Activated T-helper 1 cell treated with anti-CD3 and anti-CD28 coated beads, Interleukin-12 subunit alpha, Interleukin-12 subunit beta, Interleukin-2, Interleukin-4 antibody, amounts not matched to agents 30 ng/mL and 10 ng/mL and 1 ng/mL, durations not matched to agents 14 hours and 24 hours and 36 hours (primary cell): ENCODE results near the gene GPR78. TPM values are rescaled to one million over a fixed set of nuclear protein-coding genes. Genes with fewer than 3 reads are reported as not detected.

Experiments
- DNase-seq: peaks from one replicate; pipeline ENCODE4 v3.0.0; 2021; ENCODE audit warnings: low spot score
- H3K27ac Mint-ChIP-seq: one replicate; pipeline ENCODE4 v1.8.0; 2021; ENCODE audit warnings: mild to moderate bottlenecking, mixed read lengths
- H3K27me3 Mint-ChIP-seq: one replicate; pipeline ENCODE4 v1.8.0; 2022; ENCODE audit warnings: mild to moderate bottlenecking, moderate library complexity, mixed read lengths; ENCODE audit not compliant: insufficient read depth
- H3K36me3 Mint-ChIP-seq: one replicate; pipeline ENCODE4 v1.8.0; 2021; ENCODE audit warnings: low read depth, mixed read lengths
- H3K4me1 Mint-ChIP-seq: one replicate; pipeline ENCODE4 v1.8.0; 2021; ENCODE audit warnings: low read depth, mixed read lengths
- H3K4me3 Mint-ChIP-seq: one replicate; pipeline ENCODE4 v1.8.0; 2021; ENCODE audit warnings: mild to moderate bottlenecking, moderate library complexity, mixed read lengths
- H3K9me3 Mint-ChIP-seq: one replicate; pipeline ENCODE4 v1.8.0; 2021; ENCODE audit warnings: mixed read lengths
- intact Hi-C: fragments of 100-400 bp; cut with micrococcal nuclease; formaldehyde crosslinking; loops from one replicate; pipeline ENCODE4 v1.15.1; 2024
- total RNA-seq: library from RNA; stranded (reverse); gene quantifications from 2 replicates; pipeline ENCODE4 v1.2.3, GENCODE V29; 2022

The GPR78 gene
- total RNA-seq, 1 donor from 2014 or later: not detected

DNA sequence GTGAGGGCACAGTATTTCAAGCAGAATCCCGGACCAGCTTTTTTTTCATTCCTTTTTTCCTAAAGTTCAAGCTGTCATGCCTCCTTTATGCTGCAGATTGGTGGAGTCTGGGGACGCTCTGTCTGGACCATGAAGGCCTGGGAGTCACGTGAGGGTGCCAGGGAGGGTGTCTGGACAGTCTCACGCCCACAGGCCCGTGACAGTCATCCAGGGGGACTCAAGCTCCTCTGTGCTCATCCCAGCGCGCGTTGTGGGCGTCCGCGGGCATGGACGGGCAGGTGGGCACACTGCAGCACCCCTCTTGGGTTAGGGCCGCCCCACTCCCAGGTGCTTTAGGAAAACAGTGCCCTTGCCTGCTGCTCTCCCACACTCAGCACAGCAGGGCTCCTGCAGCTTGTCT, 17.1 kb downstream of the GPR78 start:
- Mint-ChIP-seq H3K4me1 (no peaks in the 10 kb centered on the region), H3K27me3 (peaks cover 4% of the 10 kb centered on the region), H3K4me3 (no peak overlapping the region), H3K9me3 (no peaks in the 10 kb centered on the region), H3K36me3 (no peaks in the 10 kb centered on the region), H3K27ac (no peak overlapping the region)
- DNase-seq: no peak
- intact Hi-C loops: no loop called here

- Mint-ChIP-seq H3K27ac (no peak overlapping the region), H3K4me3 (no peak overlapping the region), H3K36me3 (no peaks in the 10 kb centered on the region), H3K4me1 (no peaks in the 10 kb centered on the region), H3K27me3 (peaks cover 4% of the 10 kb centered on the region), H3K9me3 (no peaks in the 10 kb centered on the region)
- DNase-seq: no peak
- intact Hi-C loops: no loop called here
These were observed 17.6 kb downstream of the GPR78 start for GRCh38 chr4:8597791-8598190.

GRCh38 chr4:8598391-8599090, 18.3 kb downstream of the GPR78 start:
- intact Hi-C loops: no loop called here
- Mint-ChIP-seq H3K27me3 (peaks cover 4% of the 10 kb centered on the region), H3K4me3 (no peak overlapping the region), H3K27ac (no peak overlapping the region), H3K9me3 (no peaks in the 10 kb centered on the region), H3K36me3 (no peaks in the 10 kb centered on the region), H3K4me1 (no peaks in the 10 kb centered on the region)
- DNase-seq: no peak

DNA sequence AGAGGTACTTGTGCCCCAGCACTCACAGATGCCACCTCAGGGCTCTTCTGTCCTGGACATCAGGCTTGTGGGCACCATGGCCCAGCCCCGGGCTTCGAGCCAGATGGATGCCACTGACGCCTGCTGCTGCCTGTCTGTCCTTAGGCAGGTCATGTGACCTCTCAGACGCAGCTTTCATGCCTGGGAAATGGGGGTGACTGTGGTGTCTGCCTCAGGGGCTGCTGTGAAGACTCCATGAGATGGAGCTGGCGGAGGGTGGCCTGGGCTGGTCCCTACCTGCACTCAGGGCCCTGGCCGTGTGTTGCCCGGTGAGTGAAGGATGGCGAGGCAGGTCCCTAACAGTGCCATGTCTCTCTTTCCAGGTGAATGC, 18.9 kb downstream of the GPR78 start:
- Mint-ChIP-seq H3K9me3 (no peaks in the 10 kb centered on the region), H3K27ac (no peak overlapping the region), H3K4me1 (no peaks in the 10 kb centered on the region), H3K27me3 (peaks cover 4% of the 10 kb centered on the region), H3K36me3 (no peaks in the 10 kb centered on the region), H3K4me3 (no peak overlapping the region)
- no peak for DNase-seq
- intact Hi-C loops: no loop called here

DNA sequence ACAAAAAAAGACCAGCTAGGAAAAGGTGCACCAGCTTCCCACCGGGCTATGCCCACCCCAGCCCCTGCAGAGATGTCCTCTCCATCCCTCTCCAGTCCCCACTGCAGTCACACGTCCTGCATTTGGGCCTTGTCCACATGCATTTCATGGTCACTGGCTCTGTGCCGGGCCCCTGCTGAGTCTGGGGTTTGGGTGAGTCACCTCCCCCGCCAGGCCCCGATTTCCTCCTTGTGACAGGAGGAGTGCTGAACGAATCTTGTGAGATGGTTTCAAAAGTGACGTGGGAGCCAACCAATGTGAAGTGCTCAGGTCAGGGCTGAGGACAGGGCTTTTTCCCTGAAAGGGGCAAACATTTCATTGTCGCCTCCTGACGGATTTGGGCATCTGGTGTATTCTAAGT, 19.5 kb downstream of the GPR78 start:
- Mint-ChIP-seq H3K27me3 (no peaks in the 10 kb centered on the region), H3K4me3 (no peak overlapping the region), H3K9me3 (no peaks in the 10 kb centered on the region), H3K4me1 (no peaks in the 10 kb centered on the region), H3K27ac (no peak overlapping the region), H3K36me3 (no peaks in the 10 kb centered on the region)
- intact Hi-C loops: no loop called here
- DNase-seq: no peak

GRCh38 chr4:8600266-8600665, 20.1 kb downstream of the GPR78 start:
- Mint-ChIP-seq H3K9me3 (no peaks in the 10 kb centered on the region), H3K4me1 (no peaks in the 10 kb centered on the region), H3K27ac (no peak overlapping the region), H3K4me3 (no peak overlapping the region), H3K36me3 (no peaks in the 10 kb centered on the region), H3K27me3 (no peaks in the 10 kb centered on the region)
- intact Hi-C loops: no loop called here
- no peak for DNase-seq

GRCh38 chr4:8600686-8601085, 20.5 kb downstream of the GPR78 start:
- intact Hi-C loops: no loop called here
- Mint-ChIP-seq H3K4me1 (no peaks in the 10 kb centered on the region), H3K9me3 (no peaks in the 10 kb centered on the region)

DNA sequence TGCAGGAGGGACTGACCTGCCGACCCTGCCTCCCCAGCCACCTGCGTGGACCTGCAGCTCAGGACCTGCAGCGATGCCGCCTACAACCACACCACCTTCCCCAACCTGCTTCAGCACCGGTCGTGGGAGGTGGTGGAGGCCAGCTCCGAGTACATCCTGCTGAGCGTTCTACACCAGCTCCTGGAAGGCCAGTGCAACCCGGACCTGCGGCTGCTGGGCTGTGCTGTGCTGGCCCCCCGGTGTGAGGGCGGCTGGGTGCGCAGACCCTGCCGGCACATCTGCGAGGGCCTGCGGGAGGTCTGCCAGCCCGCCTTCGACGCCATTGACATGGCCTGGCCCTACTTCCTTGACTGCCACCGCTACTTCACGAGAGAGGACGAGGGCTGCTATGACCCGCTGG, 20.9 kb downstream of the GPR78 start:
- intact Hi-C loops: no loop called here
- H3K9me3 Mint-ChIP-seq: no peaks in the 10 kb centered on the region
- no peaks in the 10 kb centered on the region for H3K4me1 Mint-ChIP-seq
- no peaks in the 10 kb centered on the region for H3K27me3 Mint-ChIP-seq
- no peak overlapping the region for H3K4me3 Mint-ChIP-seq
- no peak overlapping the region for H3K27ac Mint-ChIP-seq
- no peaks in the 10 kb centered on the region for H3K36me3 Mint-ChIP-seq
- DNase-seq: no peak

More at GRCh38 chr4:8600686-8601085, 20.5 kb downstream of the GPR78 start:
- Mint-ChIP-seq H3K27me3 (no peaks in the 10 kb centered on the region), H3K4me3 (no peak overlapping the region), H3K27ac (no peak overlapping the region), H3K36me3 (no peaks in the 10 kb centered on the region)
- DNase-seq: no peak

- Mint-ChIP-seq H3K4me1 (no peaks in the 10 kb centered on the region), H3K27me3 (no peaks in the 10 kb centered on the region), H3K4me3 (no peak overlapping the region), H3K9me3 (no peaks in the 10 kb centered on the region), H3K36me3 (no peaks in the 10 kb centered on the region), H3K27ac (no peak overlapping the region)
- intact Hi-C loops: no loop called here
- DNase-seq: no peak
These were observed 21.4 kb downstream of the GPR78 start for GRCh38 chr4:8601556-8601955.

GRCh38 chr4:8602686-8603430, 22.7 kb downstream of the GPR78 start:
- H3K4me1 Mint-ChIP-seq: no peaks in the 10 kb centered on the region
- no peaks in the 10 kb centered on the region for H3K36me3 Mint-ChIP-seq
- H3K27me3 Mint-ChIP-seq: no peaks in the 10 kb centered on the region
- no peak for DNase-seq
- intact Hi-C loops: no loop called here
- no peak overlapping the region for H3K27ac Mint-ChIP-seq
- H3K9me3 Mint-ChIP-seq: no peaks in the 10 kb centered on the region
- H3K4me3 Mint-ChIP-seq: no peak overlapping the region

DNA sequence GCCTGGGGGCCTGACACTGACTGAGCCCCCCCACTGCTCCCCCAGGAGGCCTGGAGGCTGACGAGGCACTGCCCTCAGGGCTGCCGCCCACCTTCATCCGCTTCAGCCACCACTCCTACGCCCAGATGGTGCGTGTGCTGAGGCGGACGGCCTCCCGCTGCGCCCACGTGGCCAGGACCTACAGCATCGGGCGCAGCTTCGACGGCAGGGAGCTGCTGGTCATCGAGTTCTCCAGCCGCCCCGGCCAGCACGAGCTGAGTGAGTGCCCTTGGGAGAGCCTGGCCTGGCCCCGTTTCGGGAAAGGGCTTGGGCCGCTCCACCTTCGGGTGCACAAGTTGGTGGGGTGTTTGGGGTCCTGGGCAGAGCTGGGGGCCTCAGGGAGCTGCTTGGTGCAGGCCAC, 23.7 kb downstream of the GPR78 start:
- Mint-ChIP-seq H3K9me3 (no peaks in the 10 kb centered on the region), H3K4me3 (no peak overlapping the region), H3K27me3 (no peaks in the 10 kb centered on the region), H3K27ac (no peak overlapping the region), H3K36me3 (no peaks in the 10 kb centered on the region), H3K4me1 (no peaks in the 10 kb centered on the region)
- intact Hi-C loops: no loop called here
- no peak for DNase-seq

GRCh38 chr4:8605289-8605688, 25.1 kb downstream of the GPR78 start:
- no peak for DNase-seq
- Mint-ChIP-seq H3K27ac (no peak overlapping the region), H3K4me3 (no peak overlapping the region), H3K9me3 (no peaks in the 10 kb centered on the region), H3K27me3 (no peaks in the 10 kb centered on the region), H3K4me1 (no peaks in the 10 kb centered on the region), H3K36me3 (no peaks in the 10 kb centered on the region)
- intact Hi-C loops: no loop called here

- no peaks in the 10 kb centered on the region for H3K36me3 Mint-ChIP-seq
- H3K9me3 Mint-ChIP-seq: no peaks in the 10 kb centered on the region
- DNase-seq: no peak
- no peak overlapping the region for H3K4me3 Mint-ChIP-seq
- no peak overlapping the region for H3K27ac Mint-ChIP-seq
- no peaks in the 10 kb centered on the region for H3K27me3 Mint-ChIP-seq
- intact Hi-C loops: no loop called here
- H3K4me1 Mint-ChIP-seq: no peaks in the 10 kb centered on the region
These were observed 26.3 kb downstream of the GPR78 start for GRCh38 chr4:8606476-8606875.
